ENCODE results near the gene SURF2.

Gene SURF2

GRCh38 chr9:133342570-133342969 is 13.8 kb upstream of the SURF2 start:
- in situ Hi-C loops (cut with HindIII; ENCODE audit: low pct_unique_long_range_greater_than_20kb, low sequenced_read_pairs), result no loop called here
- no peak for DNase-seq (ENCODE audit: low read depth in 1 of 2, low spot score in 1 of 2)
- TF ChIP-seq JUND (IDR thresholded peaks at IDR 0.05; ENCODE audit: low read depth), result no peak

GRCh38 chr9:133344071-133344470 is 12.3 kb upstream of the SURF2 start:
- in situ Hi-C loops (cut with HindIII; ENCODE audit: low pct_unique_long_range_greater_than_20kb, low sequenced_read_pairs), result no loop called here
- DNase-seq (ENCODE audit: low read depth in 1 of 2, low spot score in 1 of 2), result no peak
- no peak for TF ChIP-seq JUND (IDR thresholded peaks at IDR 0.05; ENCODE audit: low read depth)

- in situ Hi-C loops (cut with HindIII; ENCODE audit: low pct_unique_long_range_greater_than_20kb, low sequenced_read_pairs), result no loop called here
- no peak for DNase-seq (ENCODE audit: low read depth in 1 of 2, low spot score in 1 of 2)
- no peak for TF ChIP-seq JUND (IDR thresholded peaks at IDR 0.05; ENCODE audit: low read depth)
Measured at GRCh38 chr9:133344979-133345378, 11.4 kb upstream of the SURF2 start.

- no peak for TF ChIP-seq JUND (IDR thresholded peaks at IDR 0.05; ENCODE audit: low read depth)
- DNase-seq (ENCODE audit: low read depth in 1 of 2, low spot score in 1 of 2), result no peak
- in situ Hi-C loops (cut with HindIII; ENCODE audit: low pct_unique_long_range_greater_than_20kb, low sequenced_read_pairs), result no loop called here
Measured at GRCh38 chr9:133345596-133345995, 10.8 kb upstream of the SURF2 start.

- no peak for TF ChIP-seq JUND (IDR thresholded peaks at IDR 0.05; ENCODE audit: low read depth)
- in situ Hi-C loops (cut with HindIII; ENCODE audit: low pct_unique_long_range_greater_than_20kb, low sequenced_read_pairs), result no loop called here
- DNase-seq (ENCODE audit: low read depth in 1 of 2, low spot score in 1 of 2), result no peak
Measured at GRCh38 chr9:133346021-133346785, 10.1 kb upstream of the SURF2 start.

GRCh38 chr9:133347515-133347984 is 8.8 kb upstream of the SURF2 start:
- DNase-seq (ENCODE audit: low read depth in 1 of 2, low spot score in 1 of 2), result peak; percentile 54 to 60
- no peak for TF ChIP-seq JUND (IDR thresholded peaks at IDR 0.05; ENCODE audit: low read depth)
- in situ Hi-C loops (cut with HindIII; ENCODE audit: low pct_unique_long_range_greater_than_20kb, low sequenced_read_pairs), result no loop called here

- peak; percentile 94 to 98 for DNase-seq (ENCODE audit: low read depth in 1 of 2, low spot score in 1 of 2)
- no peak for TF ChIP-seq JUND (IDR thresholded peaks at IDR 0.05; ENCODE audit: low read depth)
- in situ Hi-C loops (cut with HindIII; ENCODE audit: low pct_unique_long_range_greater_than_20kb, low sequenced_read_pairs), result no loop called here
Measured at GRCh38 chr9:133347985-133348717, 8.2 kb upstream of the SURF2 start, which contains the start of the genes MED22 and RPL7A. Gene MED22 (minus strand): TSS chr9:133348131. CDS start chr9:133346662, 1,469 bp downstream. Gene RPL7A (plus strand): TSS chr9:133348218. CDS start chr9:133348244, 26 bp downstream.

- DNase-seq (ENCODE audit: low read depth in 1 of 2, low spot score in 1 of 2), result no peak
- in situ Hi-C loops (cut with HindIII; ENCODE audit: low pct_unique_long_range_greater_than_20kb, low sequenced_read_pairs), result no loop called here
- TF ChIP-seq JUND (IDR thresholded peaks at IDR 0.05; ENCODE audit: low read depth), result no peak
Measured at GRCh38 chr9:133348718-133349573, 7.4 kb upstream of the SURF2 start.

- TF ChIP-seq JUND (IDR thresholded peaks at IDR 0.05; ENCODE audit: low read depth), result no peak
- DNase-seq (ENCODE audit: low read depth in 1 of 2, low spot score in 1 of 2), result no peak
- in situ Hi-C loops (cut with HindIII; ENCODE audit: low pct_unique_long_range_greater_than_20kb, low sequenced_read_pairs), result no loop called here
Measured at GRCh38 chr9:133349965-133350616, 6.3 kb upstream of the SURF2 start.

- DNase-seq (ENCODE audit: low read depth in 1 of 2, low spot score in 1 of 2), result no peak
- TF ChIP-seq JUND (IDR thresholded peaks at IDR 0.05; ENCODE audit: low read depth), result no peak
- in situ Hi-C loops (cut with HindIII; ENCODE audit: low pct_unique_long_range_greater_than_20kb, low sequenced_read_pairs), result no loop called here
Measured at GRCh38 chr9:133351526-133351907, 4.8 kb upstream of the SURF2 start.

GRCh38 chr9:133351908-133352634 is 4.3 kb upstream of the SURF2 start:
- in situ Hi-C loops (cut with HindIII; ENCODE audit: low pct_unique_long_range_greater_than_20kb, low sequenced_read_pairs), result no loop called here
- peak in 1 of 2 experiments; percentile 78 for DNase-seq (ENCODE audit: low read depth in 1 of 2, low spot score in 1 of 2)
- TF ChIP-seq JUND (IDR thresholded peaks at IDR 0.05; ENCODE audit: low read depth), result no peak
